Glomerular endothelial cell (primary cell): ENCODE measurements around the gene PLA2G2A. TPM values are rescaled to one million over a fixed set of nuclear protein-coding genes. Genes with fewer than 3 reads are reported as not detected.
A peak's percentile ranks its signal among the peaks of the same experiment; 100 is the strongest.

Experiments
- DNase-seq: peaks from one replicate; pipeline ENCODE4 v3.0.0-alpha.2; 2011; ENCODE audit warnings: low read depth, low spot score; ENCODE audit errors: extremely low read depth
- total RNA-seq: library from RNA; depleted of rRNA; stranded (reverse); fragments of >200 nt; gene quantifications from 2 replicates; pipeline ENCODE4 v1.2.3, GENCODE V29; 2015

Gene PLA2G2A
- total RNA-seq, 1 donor from 2014 or later: not detected

GRCh38 chr1:19974822-19975416 lies 4.5 kb downstream of the PLA2G2A start:
- peak; percentile 45 for DNase-seq

GRCh38 chr1:19973616-19974015 lies 5.8 kb downstream of the PLA2G2A start:
- DNase-seq: no peak

- DNase-seq: no peak
These were observed 7.8 kb downstream of the PLA2G2A start for GRCh38 chr1:19971664-19972063.

- no peak for DNase-seq
These were observed 9.3 kb downstream of the PLA2G2A start for GRCh38 chr1:19969898-19970660.

GRCh38 chr1:19967808-19968207 lies 11.6 kb downstream of the PLA2G2A start:
- DNase-seq: no peak

GRCh38 chr1:19964542-19964941 lies 14.9 kb downstream of the PLA2G2A start:
- DNase-seq: no peak

- DNase-seq: no peak
These were observed 15.8 kb downstream of the PLA2G2A start for GRCh38 chr1:19963636-19964035.

GRCh38 chr1:19960591-19960990 lies 18.8 kb downstream of the PLA2G2A start:
- DNase-seq: no peak

GRCh38 chr1:19957779-19958178 lies 21.6 kb downstream of the PLA2G2A start:
- no peak for DNase-seq

- DNase-seq: no peak
These were observed 23.8 kb downstream of the PLA2G2A start for GRCh38 chr1:19955534-19956170.

- DNase-seq: no peak
These were observed 25.4 kb downstream of the PLA2G2A start for GRCh38 chr1:19954059-19954458.

- peak; percentile 37 for DNase-seq
These were observed 30.4 kb downstream of the PLA2G2A start for GRCh38 chr1:19949016-19949415.

GRCh38 chr1:19946971-19947370 lies 32.4 kb downstream of the PLA2G2A start:
- no peak for DNase-seq

GRCh38 chr1:19946331-19946751 lies 33.1 kb downstream of the PLA2G2A start:
- no peak for DNase-seq

- no peak for DNase-seq
These were observed 33.5 kb downstream of the PLA2G2A start for GRCh38 chr1:19945914-19946313.

GRCh38 chr1:19942657-19943056 lies 36.8 kb downstream of the PLA2G2A start:
- DNase-seq: no peak

GRCh38 chr1:19942088-19942487 lies 37.3 kb downstream of the PLA2G2A start:
- no peak for DNase-seq

- DNase-seq: no peak
These were observed 38.2 kb downstream of the PLA2G2A start for GRCh38 chr1:19941206-19941568.

GRCh38 chr1:19940486-19941205 lies 38.8 kb downstream of the PLA2G2A start:
- no peak for DNase-seq

GRCh38 chr1:19938472-19938871 lies 40.9 kb downstream of the PLA2G2A start:
- no peak for DNase-seq

- DNase-seq: no peak
These were observed 43.2 kb downstream of the PLA2G2A start for GRCh38 chr1:19936061-19936750.
